Effector memory CD8-positive, alpha-beta T cell (primary cell): ENCODE results near the gene DDX24.
A peak's percentile ranks its signal among the peaks of the same experiment; 100 is the strongest.

Experiments
- ATAC-seq: fragments of 150-1000 bp; cut with Tn5 transposase; replicated peaks from 2 replicates; pipeline ENCODE4 v1.10.0; 2021; ENCODE audit warnings: mild to moderate bottlenecking, moderate library complexity
- DNase-seq, 3 experiments: peaks; one replicate each; pipeline ENCODE4 v3.0.0; 2021
- H3K27ac Mint-ChIP-seq, 2 donors: one replicate each; pipeline ENCODE4 v1.8.0; 2022; ENCODE audit warnings: mild to moderate bottlenecking in 2 of 2, mixed read lengths in 2 of 2, moderate library complexity in 2 of 2
- H3K27me3 Mint-ChIP-seq, 2 donors: one replicate each; pipeline ENCODE4 v1.8.0; 2022; ENCODE audit warnings: mixed read lengths in 2 of 2
- H3K36me3 Mint-ChIP-seq: one replicate; pipeline ENCODE4 v1.8.0; 2022; ENCODE audit warnings: mild to moderate bottlenecking, moderate library complexity, mixed read lengths; ENCODE audit not compliant: insufficient read depth
- H3K4me1 Mint-ChIP-seq, 2 donors: one replicate each; pipeline ENCODE4 v1.8.0; 2022; ENCODE audit warnings: low read depth in 2 of 2, mixed read lengths in 2 of 2
- H3K4me3 Mint-ChIP-seq, 2 donors: one replicate each; pipeline ENCODE4 v1.8.0; 2022; ENCODE audit warnings: mild to moderate bottlenecking in 2 of 2, mixed read lengths in 2 of 2, moderate library complexity in 2 of 2
- H3K9me3 Mint-ChIP-seq, 2 donors: one replicate each; pipeline ENCODE4 v1.8.0; 2022; ENCODE audit warnings: mixed read lengths in 2 of 2
- total RNA-seq, 9 experiments: gene quantifications; one replicate each; lab custom pipeline; 2026; lab: John Stamatoyannopoulos, UW

Gene DDX24, protein sequence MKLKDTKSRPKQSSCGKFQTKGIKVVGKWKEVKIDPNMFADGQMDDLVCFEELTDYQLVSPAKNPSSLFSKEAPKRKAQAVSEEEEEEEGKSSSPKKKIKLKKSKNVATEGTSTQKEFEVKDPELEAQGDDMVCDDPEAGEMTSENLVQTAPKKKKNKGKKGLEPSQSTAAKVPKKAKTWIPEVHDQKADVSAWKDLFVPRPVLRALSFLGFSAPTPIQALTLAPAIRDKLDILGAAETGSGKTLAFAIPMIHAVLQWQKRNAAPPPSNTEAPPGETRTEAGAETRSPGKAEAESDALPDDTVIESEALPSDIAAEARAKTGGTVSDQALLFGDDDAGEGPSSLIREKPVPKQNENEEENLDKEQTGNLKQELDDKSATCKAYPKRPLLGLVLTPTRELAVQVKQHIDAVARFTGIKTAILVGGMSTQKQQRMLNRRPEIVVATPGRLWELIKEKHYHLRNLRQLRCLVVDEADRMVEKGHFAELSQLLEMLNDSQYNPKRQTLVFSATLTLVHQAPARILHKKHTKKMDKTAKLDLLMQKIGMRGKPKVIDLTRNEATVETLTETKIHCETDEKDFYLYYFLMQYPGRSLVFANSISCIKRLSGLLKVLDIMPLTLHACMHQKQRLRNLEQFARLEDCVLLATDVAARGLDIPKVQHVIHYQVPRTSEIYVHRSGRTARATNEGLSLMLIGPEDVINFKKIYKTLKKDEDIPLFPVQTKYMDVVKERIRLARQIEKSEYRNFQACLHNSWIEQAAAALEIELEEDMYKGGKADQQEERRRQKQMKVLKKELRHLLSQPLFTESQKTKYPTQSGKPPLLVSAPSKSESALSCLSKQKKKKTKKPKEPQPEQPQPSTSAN
- 337 to 950 (median 377) reads per million in 9 experiments for total RNA-seq

GRCh38 chr14:94080621-94081385 is at the start of gene DDX24, which contains the start of gene IFI27L1:
TSS of gene DDX24 (minus strand) at chr14:94081202. CDS start at chr14:94079742, 1,460 bp downstream.
TSS of gene IFI27L1 (plus strand) at chr14:94081310. CDS start at chr14:94096938, 15,628 bp downstream.
- Mint-ChIP-seq H3K27me3 (no peaks in the 10 kb centered on the region), H3K36me3 (peaks cover 43% of the 10 kb centered on the region), H3K4me3 (peak within 1 kb of the TSS; percentile 99), H3K9me3 (no peaks in the 10 kb centered on the region), H3K27ac (peak within 1 kb of the TSS; percentile 99 to 100), H3K4me1 (peaks cover 33 to 49% of the 10 kb centered on the region in 2 donors)
- peak; percentile 94 for ATAC-seq
- peak; percentile 96 to 97 (median 97) for DNase-seq

GRCh38 chr14:94129758-94130414 is 48.9 kb upstream of the DDX24 start:
- peak in 1 of 3 experiments; percentile 20 for DNase-seq
- Mint-ChIP-seq H3K27me3 (no peaks in the 10 kb centered on the region), H3K4me1 (peaks cover 19 to 23% of the 10 kb centered on the region in 2 donors), H3K27ac (peak overlapping the region; percentile 87 to 94), H3K4me3 (peak overlapping the region; percentile 92 to 94), H3K9me3 (no peaks in the 10 kb centered on the region), H3K36me3 (peaks cover 3% of the 10 kb centered on the region)
- ATAC-seq, result peak; percentile 41

DNA sequence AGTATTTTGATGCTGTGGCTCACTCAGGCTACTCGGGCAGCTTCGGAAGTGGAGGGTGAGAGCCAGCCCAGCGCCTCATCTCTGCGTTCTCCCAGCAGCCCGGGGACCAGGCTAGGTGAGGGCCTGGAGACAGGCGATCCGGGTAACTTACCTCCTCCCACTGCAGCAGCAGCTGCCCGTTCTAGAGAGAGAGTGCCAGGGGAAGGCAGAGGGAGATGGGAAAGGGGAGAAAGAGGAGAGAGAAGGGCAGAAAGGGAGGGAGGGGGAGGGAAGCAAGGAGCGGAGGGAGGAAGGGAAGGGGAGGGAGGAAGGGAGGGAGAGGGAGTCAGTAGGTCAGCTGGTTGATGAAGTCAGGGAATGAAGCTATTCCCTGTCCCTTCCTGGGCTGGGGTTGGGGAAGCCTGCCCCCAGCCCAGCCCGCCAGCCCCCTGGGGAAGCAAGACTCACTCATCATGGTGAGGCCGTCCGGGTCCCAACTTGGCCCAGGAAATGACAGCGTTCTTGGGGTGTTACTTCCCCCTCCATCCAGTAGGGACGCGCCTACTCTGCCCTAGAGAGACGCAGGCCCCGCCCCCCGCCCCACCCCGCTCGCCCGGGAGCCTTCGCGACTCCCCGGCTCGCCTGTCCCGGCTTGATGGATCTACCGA is 48.2 kb upstream of the DDX24 start, which contains the start of gene IFI27L2:
IFI27L2 (minus strand) TSS at position 494 of the 647 bp plus-strand sequence; CDS start at position 454, 40 bp downstream.
- Mint-ChIP-seq H3K4me1 (peaks cover 19 to 23% of the 10 kb centered on the region in 2 donors), H3K36me3 (peaks cover 3% of the 10 kb centered on the region), H3K27ac (peak within 1 kb of the TSS; percentile 87 to 94), H3K27me3 (no peaks in the 10 kb centered on the region), H3K4me3 (peak within 1 kb of the TSS; percentile 92 to 94), H3K9me3 (no peaks in the 10 kb centered on the region)
- ATAC-seq (peak; percentile 94), DNase-seq (peak; percentile 47 to 51 (median 50))

- Mint-ChIP-seq H3K9me3 (no peaks in the 10 kb centered on the region), H3K27ac (peak overlapping the region; percentile 87 to 94), H3K4me3 (peak overlapping the region; percentile 92 to 94), H3K4me1 (peaks cover 19 to 23% of the 10 kb centered on the region in 2 donors), H3K27me3 (no peaks in the 10 kb centered on the region), H3K36me3 (peaks cover 3% of the 10 kb centered on the region)
- ATAC-seq, result no peak
- no peak for DNase-seq
Observed at GRCh38 chr14:94128216-94128839, 47.3 kb upstream of the DDX24 start.

- DNase-seq, result no peak
- Mint-ChIP-seq H3K27me3 (no peaks in the 10 kb centered on the region), H3K9me3 (no peaks in the 10 kb centered on the region), H3K27ac (peak overlapping the region in 1 of 2 donors; percentile 72), H3K36me3 (peaks cover 3% of the 10 kb centered on the region), H3K4me3 (peak overlapping the region in 1 of 2 donors; percentile 92), H3K4me1 (peaks cover 19 to 23% of the 10 kb centered on the region in 2 donors)
- ATAC-seq, result no peak
Observed at GRCh38 chr14:94127330-94127729, 46.3 kb upstream of the DDX24 start.

DNA sequence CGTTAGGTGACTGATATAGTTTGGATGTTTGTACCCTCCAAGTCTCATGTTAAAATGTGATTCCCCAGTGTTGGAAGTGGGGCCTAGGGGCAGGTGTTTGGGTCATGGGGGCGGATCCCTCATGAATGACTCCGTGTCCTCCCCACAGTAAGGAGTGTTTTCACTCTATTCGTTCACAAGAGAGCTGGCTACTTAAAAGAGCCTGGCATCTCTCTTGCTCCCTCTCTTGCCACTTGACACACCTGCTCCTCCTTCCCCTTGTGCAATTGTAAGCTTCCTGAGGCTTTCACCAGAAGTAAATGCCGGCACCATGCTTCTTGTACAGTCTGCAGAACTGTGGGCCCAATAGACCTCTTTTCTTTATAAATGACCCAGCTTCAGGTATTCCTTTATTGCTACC is 45.8 kb upstream of the DDX24 start:
- Mint-ChIP-seq H3K4me1 (peaks cover 19 to 23% of the 10 kb centered on the region in 2 donors), H3K27me3 (peaks cover 4 to 5% of the 10 kb centered on the region in 2 donors), H3K9me3 (no peaks in the 10 kb centered on the region), H3K36me3 (peaks cover 3% of the 10 kb centered on the region), H3K4me3 (no peak overlapping the region), H3K27ac (peak overlapping the region in 1 of 2 donors; percentile 72)
- ATAC-seq (no peak), DNase-seq (no peak)

DNA sequence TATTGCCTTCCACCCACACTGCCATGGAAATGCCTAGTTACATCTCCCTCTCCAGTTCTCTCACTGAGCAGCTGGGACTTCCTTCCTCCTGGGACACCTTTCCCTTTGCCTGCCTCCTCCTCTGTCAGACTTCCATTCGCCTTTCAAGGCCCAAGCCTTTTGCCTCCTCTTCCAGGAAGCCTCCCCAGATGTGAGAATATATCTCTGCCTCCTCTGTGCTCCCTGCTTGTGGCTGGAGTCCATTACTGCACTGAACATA is 45.3 kb upstream of the DDX24 start:
- H3K4me1 Mint-ChIP-seq, result peaks cover 19 to 23% of the 10 kb centered on the region in 2 donors
- DNase-seq (no peak), ATAC-seq (no peak)
- H3K4me3 Mint-ChIP-seq, result no peak overlapping the region
- H3K36me3 Mint-ChIP-seq, result peaks cover 3% of the 10 kb centered on the region
- H3K27ac Mint-ChIP-seq, result no peak overlapping the region
- H3K27me3 Mint-ChIP-seq, result peaks cover 9% of the 10 kb centered on the region in 2 donors
- no peaks in the 10 kb centered on the region for H3K9me3 Mint-ChIP-seq

GRCh38 chr14:94125659-94126418 is 44.8 kb upstream of the DDX24 start:
- H3K27me3 Mint-ChIP-seq, result peaks cover 14 to 15% of the 10 kb centered on the region in 2 donors
- H3K36me3 Mint-ChIP-seq, result peaks cover 3% of the 10 kb centered on the region
- peak overlapping the region in 1 of 2 donors; percentile 63 for H3K27ac Mint-ChIP-seq
- H3K4me1 Mint-ChIP-seq, result peaks cover 19 to 23% of the 10 kb centered on the region in 2 donors
- ATAC-seq (no peak), DNase-seq (no peak)
- H3K9me3 Mint-ChIP-seq, result peaks cover 0 to 1% of the 10 kb centered on the region in 2 donors
- no peak overlapping the region for H3K4me3 Mint-ChIP-seq

GRCh38 chr14:94124582-94125377 is 43.8 kb upstream of the DDX24 start:
- peaks cover 3% of the 10 kb centered on the region for H3K36me3 Mint-ChIP-seq
- ATAC-seq, result no peak
- peaks cover 18 to 20% of the 10 kb centered on the region in 2 donors for H3K27me3 Mint-ChIP-seq
- H3K27ac Mint-ChIP-seq, result no peak overlapping the region
- no peak overlapping the region for H3K4me3 Mint-ChIP-seq
- peaks cover 0 to 4% of the 10 kb centered on the region in 2 donors for H3K9me3 Mint-ChIP-seq
- peaks cover 12 to 16% of the 10 kb centered on the region in 2 donors for H3K4me1 Mint-ChIP-seq
- DNase-seq, result no peak

- peaks cover 18 to 20% of the 10 kb centered on the region in 2 donors for H3K27me3 Mint-ChIP-seq
- H3K4me1 Mint-ChIP-seq, result peaks cover 5 to 9% of the 10 kb centered on the region in 2 donors
- H3K9me3 Mint-ChIP-seq, result peaks cover 0 to 4% of the 10 kb centered on the region in 2 donors
Observed at GRCh38 chr14:94123868-94124267, 42.9 kb upstream of the DDX24 start.

More at GRCh38 chr14:94123868-94124267, 42.9 kb upstream of the DDX24 start:
- ATAC-seq, result no peak
- Mint-ChIP-seq H3K4me3 (no peak overlapping the region), H3K27ac (no peak overlapping the region), H3K36me3 (peaks cover 3% of the 10 kb centered on the region)
- no peak for DNase-seq
